HepG2 (cell line): Measurements from ENCODE around the gene BCLAF1. TPM values are rescaled to one million over a fixed set of nuclear protein-coding genes. Genes with fewer than 3 reads are reported as not detected.

ENCODE experiments used
- ATAC-seq: fragments of 200-7000 bp; cut with Tn5 transposase; 3 replicates; pipeline ENCODE4 v1.9.1; 2020; ENCODE audit warnings: mild to moderate bottlenecking, moderate library complexity
- BruUV-seq: library from RNA; stranded (reverse); fragments of 400-500 nt; replicated peaks from 2 replicates; lab custom pipeline; 2021; lab: Mats Ljungman, UMichigan
- CTCF ChIA-PET: fragments of 300-600 bp; formaldehyde crosslinking; extraction: SDS; loops from one replicate; lab custom pipeline; 2021; ENCODE audit warnings: low total read pairs, inconsistent platforms, low intra/inter-chr PET ratio; lab: Yijun Ruan, JAX
- POLR2A ChIA-PET: fragments of 350-600 bp; sonication (Branson Sonifier 250); formaldehyde crosslinking; loops from one replicate; lab custom pipeline; 2020; ENCODE audit warnings: antibody characterized with exemption, inconsistent platforms; lab: Yijun Ruan, JAX
- DNase-seq: peaks from one replicate; pipeline ENCODE4 v3.0.0-alpha.2; 2015; ENCODE audit warnings: low spot score
- FAIRE-seq: peaks from 3 replicates; lab custom pipeline; 2011; peaks lifted over from hg19 to GRCh38; lab: Jason Lieb, UNC
- H2AFZ ChIP-seq: one replicate; pipeline ENCODE4 v1.6.1; 2011; ENCODE audit warnings: low read length, inconsistent platforms
- H3K27ac ChIP-seq: fragments of 300-600 bp; 3 replicates; pipeline ENCODE4 v1.8.0; 2011; ENCODE audit warnings: mixed run types, mild to moderate bottlenecking, mixed read lengths, low read length, inconsistent platforms; ENCODE audit not compliant: insufficient read depth; ENCODE audit errors: extremely low read length
- H3K27me3 ChIP-seq, 2 experiments: fragments of 200-600 bp in 1 of 2; 2 replicates in 1 of 2; 3 replicates in 1 of 2; pipeline versions ENCODE4 v1.6.0 to v1.8.0; 2011; ENCODE audit warnings: low read length in 2 of 2, mild to moderate bottlenecking in 2 of 2, moderate library complexity in 2 of 2, inconsistent platforms in 1 of 2; ENCODE audit not compliant: insufficient read depth in 2 of 2, control insufficient read depth in 1 of 2
- H3K36me3 ChIP-seq, 2 experiments: fragments of 200-600 bp in 1 of 2; replicated peaks in 1 of 2; 2 replicates in 1 of 2; 3 replicates in 1 of 2; pipeline versions ENCODE4 v1.5.1 to v1.8.0; 2011; ENCODE audit warnings: low read length in 2 of 2, inconsistent platforms in 1 of 2; ENCODE audit not compliant: insufficient read depth in 2 of 2, control insufficient read depth in 1 of 2
- H3K4me1 ChIP-seq: 2 replicates; pipeline ENCODE4 v1.5.1; 2012; ENCODE audit warnings: low read length, inconsistent platforms; ENCODE audit not compliant: insufficient read depth
- H3K4me2 ChIP-seq: 2 replicates; pipeline ENCODE4 v1.6.0; 2011; ENCODE audit warnings: low read depth, low read length, inconsistent platforms
- H3K4me3 ChIP-seq, 3 experiments: fragments of 200-600 bp in 1 of 3; sonication (generic), shearing (Covaris generic) in 1 of 3; replicated peaks in 1 of 3; 2 replicates each; pipeline ENCODE4 v1.5.1; 2011 to 2016; ENCODE audit warnings: low read length in 3 of 3, inconsistent platforms in 2 of 3, low read depth in 2 of 3, mild to moderate bottlenecking in 2 of 3, control low read depth in 1 of 3, mixed read lengths in 1 of 3; ENCODE audit not compliant: insufficient read depth in 1 of 3
- H3K79me2 ChIP-seq: one replicate; pipeline ENCODE4 v1.6.1; 2011; ENCODE audit warnings: low read length, inconsistent platforms; ENCODE audit not compliant: insufficient read depth
- H3K9ac ChIP-seq: 2 replicates; pipeline ENCODE4 v1.6.0; 2011; ENCODE audit warnings: mild to moderate bottlenecking, low read depth, low read length, inconsistent platforms; ENCODE audit not compliant: insufficient read depth
- H3K9me3 ChIP-seq: 2 replicates; pipeline ENCODE4 v1.5.1; 2012; ENCODE audit warnings: mild to moderate bottlenecking, low read length
- H4K20me1 ChIP-seq: 2 replicates; pipeline ENCODE4 v1.6.0; 2011; ENCODE audit warnings: inconsistent platforms, mild to moderate bottlenecking, low read length, moderate library complexity; ENCODE audit not compliant: insufficient read depth
- CREB1 ChIP-seq, 2 experiments: fragments of 450-650 bp in 1 of 2; IDR thresholded peaks; 2 replicates each; pipeline ENCODE4 v1.6.1; 2016 to 2017; ENCODE audit warnings: control low read depth in 1 of 2, mild to moderate bottlenecking in 1 of 2, missing compliant biosample characterization in 1 of 2, missing genetic modification characterization in 1 of 2
- ELF3 ChIP-seq: IDR thresholded peaks from 2 replicates; pipeline ENCODE4 v1.6.1; 2016; ENCODE audit warnings: missing genetic modification reagents, missing compliant biosample characterization
- GTF3A ChIP-seq: sonication (generic); formaldehyde crosslinking; conservative IDR thresholded peaks from 2 replicates; pipeline ENCODE4 v1.4.0; 2020; ENCODE audit warnings: mild to moderate bottlenecking, missing genetic modification reagents
- HMG20B ChIP-seq: conservative IDR thresholded peaks from 2 replicates; pipeline ENCODE4 v1.6.1; 2016; ENCODE audit warnings: missing genetic modification reagents, missing compliant biosample characterization
- HNRNPLL ChIP-seq: fragments of 200-400 bp; formaldehyde crosslinking; IDR thresholded peaks from 2 replicates; pipeline ENCODE4 v1.6.1; 2017; ENCODE audit warnings: mild to moderate bottlenecking, low read depth, low read length; ENCODE audit not compliant: poor library complexity, severe bottlenecking
- KAT2B ChIP-seq: fragments of 150-350 bp; IDR thresholded peaks from 2 replicates; pipeline ENCODE4 v1.6.1; 2014; ENCODE audit warnings: low read depth, low read length, borderline replicate concordance
- PHF21A ChIP-seq: sonication (generic); formaldehyde crosslinking; IDR thresholded peaks from 2 replicates; pipeline ENCODE4 v1.5.0; 2020; ENCODE audit warnings: mild to moderate bottlenecking, missing genetic modification reagents
- SKI ChIP-seq: fragments of 450-650 bp; IDR thresholded peaks from one replicate; pipeline ENCODE4 v1.6.1; 2018; ENCODE audit warnings: mild to moderate bottlenecking; ENCODE audit not compliant: partially characterized antibody
- ZBTB21 ChIP-seq: sonication (generic); formaldehyde crosslinking; IDR thresholded peaks from 2 replicates; pipeline ENCODE4 v1.4.0; 2020; ENCODE audit warnings: missing genetic modification reagents
- ZFP82 ChIP-seq: sonication (generic); formaldehyde crosslinking; IDR thresholded peaks from 2 replicates; pipeline ENCODE4 v1.5.1; 2020; ENCODE audit warnings: mild to moderate bottlenecking, missing genetic modification reagents, borderline replicate concordance
- ZFX ChIP-seq: sonication (generic); formaldehyde crosslinking; IDR thresholded peaks from 2 replicates; pipeline ENCODE4 v1.4.0; 2020; ENCODE audit warnings: mild to moderate bottlenecking, low read depth, missing genetic modification reagents, moderate library complexity
- ZNF780A ChIP-seq: sonication (generic); formaldehyde crosslinking; IDR thresholded peaks from 2 replicates; pipeline ENCODE4 v1.8.0; 2022; ENCODE audit warnings: mild to moderate bottlenecking, missing genetic modification reagents, moderate library complexity
- WGBS: methylation state at CpG from one replicate; pipeline ENCODE4 v1.1.6; 2017; ENCODE audit warnings: low lambda C conversion rate; 5-methylcytosine and 5-hydroxymethylcytosine counted together
- in situ Hi-C: cut with HindIII; loops from 2 replicates; pipeline ENCODE4 v1.10.0; 2017; ENCODE audit warnings: low pct_unique_long_range_greater_than_20kb; ENCODE audit not compliant: extremely low pct_ligation_motif_present
- intact Hi-C: fragments of 100-400 bp; cut with micrococcal nuclease; formaldehyde crosslinking; loops from one replicate; pipeline ENCODE4 v1.10.0; 2022; ENCODE audit not compliant: unreplicated experiment
- polyA plus RNA-seq, 8 experiments: library from polyadenylated mRNA; depleted of rRNA in 3 of 8; stranded (reverse) in 7 of 8; unstranded in 1 of 8; fragments of >200 nt; fragmentation: Illumina TruSeq in 4 of 8; extraction: Trizol in 4 of 8; gene quantifications; 2 replicates each; pipeline versions ENCODE4 v1.2.1 to v1.2.3, GENCODE V29; 2011 to 2016; ENCODE audit warnings: low read depth in 4 of 8, missing spikeins in 1 of 8, mixed read lengths in 1 of 8; ENCODE audit not compliant: insufficient read depth in 1 of 8
- total RNA-seq, 5 experiments: library from RNA; depleted of rRNA; stranded (reverse); fragments of >200 nt; fragmentation: Illumina TruSeq; extraction: Trizol; gene quantifications; 2 replicates each; pipeline ENCODE4 v1.2.3, GENCODE V29; 2016; ENCODE audit warnings: low read depth in 1 of 5
- TF ChIP-seq, protein P1 (sequence below): sonication (generic); formaldehyde crosslinking; IDR thresholded peaks from 2 replicates; pipeline ENCODE4 v1.4.0; 2020; ENCODE audit warnings: missing genetic modification reagents, borderline replicate concordance
- TF ChIP-seq, protein P2 (sequence below): sonication (generic); formaldehyde crosslinking; IDR thresholded peaks from 2 replicates; pipeline ENCODE4 v1.4.0; 2020; ENCODE audit warnings: mild to moderate bottlenecking, missing genetic modification reagents
- TF ChIP-seq, protein P3 (sequence below): sonication (generic); formaldehyde crosslinking; IDR thresholded peaks from 2 replicates; pipeline ENCODE4 v1.9.0; 2021; ENCODE audit warnings: mild to moderate bottlenecking, missing genetic modification reagents

Gene BCLAF1
- total and polyA plus RNA-seq, 2 of the 13 experiments (the other 11 are each of a cell fraction or from before 2014, with no cell fraction given) = 55.3 to 292 TPM

DNA sequence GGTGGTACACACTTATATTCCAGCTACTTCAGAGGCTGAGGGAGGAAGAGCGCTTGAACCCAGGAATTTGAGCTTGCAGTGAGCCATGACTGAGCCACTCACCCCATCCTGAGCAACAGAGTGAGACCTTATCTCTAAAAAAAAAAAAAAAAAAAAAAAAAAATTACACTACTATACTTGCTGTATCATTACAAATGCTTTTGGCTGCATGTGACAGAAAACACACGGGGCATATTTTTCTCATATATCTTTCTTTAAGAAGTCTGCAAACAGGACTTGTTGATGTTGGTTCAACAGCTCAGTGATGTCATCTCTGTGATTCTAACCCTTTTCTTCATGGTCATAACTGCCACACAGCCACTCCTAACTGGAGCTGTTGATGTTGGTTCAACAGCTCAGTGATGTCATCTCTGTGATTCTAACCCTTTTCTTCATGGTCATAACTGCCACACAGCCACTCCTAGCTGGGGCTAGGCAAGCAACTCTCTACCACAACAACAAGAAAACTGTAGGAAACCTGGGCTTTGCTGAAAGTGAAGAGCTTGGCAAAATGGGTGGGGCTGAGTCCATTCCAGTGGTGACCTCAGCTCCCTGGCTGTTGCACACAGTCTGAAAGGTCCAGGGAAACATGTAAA, 59.3 kb downstream of the BCLAF1 start:
- no peaks in the 10 kb centered on the region for H3K79me2 ChIP-seq
- WGBS = 95% methylated on average over 2 of the region's 2 CpGs
- intact Hi-C loops = no loop called here
- no peak overlapping the region for H2AFZ ChIP-seq
- no peak overlapping the region for H3K4me3 ChIP-seq
- H4K20me1 ChIP-seq = no peaks in the 10 kb centered on the region
- ATAC-seq (peak; percentile 6; the same call in 1 of the 3 replicates), DNase-seq (no peak), FAIRE-seq (peak; percentile 18)
- in situ Hi-C loops = no loop called here
- no peaks in the 10 kb centered on the region for H3K9me3 ChIP-seq
- no peaks in the 10 kb centered on the region; a peak in 2 of 5 replicates for H3K27me3 ChIP-seq
- no peaks in the 10 kb centered on the region for H3K36me3 ChIP-seq
- no TSS peak for BruUV-seq
- H3K4me2 ChIP-seq = no peak overlapping the region
- H3K27ac ChIP-seq = no peak overlapping the region
- CTCF ChIA-PET = no interaction called here
- POLR2A ChIA-PET = interaction anchor here (0.8 to 1.6 kb wide), 2 partner anchors 24 to 59 kb away, joined by 4 to 6 read pairs; partner anchors contain the start of gene BCLAF1
- no peak overlapping the region for H3K9ac ChIP-seq
- peaks cover 30% of the 10 kb centered on the region for H3K4me1 ChIP-seq
- peak; percentile 78 for TF ChIP-seq CREB1 (IDR thresholded peaks at IDR 0.05)
- no peak for TF ChIP-seq CREB1 (CRISPR knock-in tag; IDR thresholded peaks at IDR 0.05)
- peak; percentile 83 for TF ChIP-seq ZBTB21 (CRISPR knock-in tag)
- no peak for TF ChIP-seq KAT2B
- no peak for TF ChIP-seq PHF21A (CRISPR knock-in tag)
- no peak for TF ChIP-seq SKI
- TF ChIP-seq, protein P1, sequence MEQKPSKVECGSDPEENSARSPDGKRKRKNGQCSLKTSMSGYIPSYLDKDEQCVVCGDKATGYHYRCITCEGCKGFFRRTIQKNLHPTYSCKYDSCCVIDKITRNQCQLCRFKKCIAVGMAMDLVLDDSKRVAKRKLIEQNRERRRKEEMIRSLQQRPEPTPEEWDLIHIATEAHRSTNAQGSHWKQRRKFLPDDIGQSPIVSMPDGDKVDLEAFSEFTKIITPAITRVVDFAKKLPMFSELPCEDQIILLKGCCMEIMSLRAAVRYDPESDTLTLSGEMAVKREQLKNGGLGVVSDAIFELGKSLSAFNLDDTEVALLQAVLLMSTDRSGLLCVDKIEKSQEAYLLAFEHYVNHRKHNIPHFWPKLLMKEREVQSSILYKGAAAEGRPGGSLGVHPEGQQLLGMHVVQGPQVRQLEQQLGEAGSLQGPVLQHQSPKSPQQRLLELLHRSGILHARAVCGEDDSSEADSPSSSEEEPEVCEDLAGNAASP = no peak
- TF ChIP-seq, protein P2, sequence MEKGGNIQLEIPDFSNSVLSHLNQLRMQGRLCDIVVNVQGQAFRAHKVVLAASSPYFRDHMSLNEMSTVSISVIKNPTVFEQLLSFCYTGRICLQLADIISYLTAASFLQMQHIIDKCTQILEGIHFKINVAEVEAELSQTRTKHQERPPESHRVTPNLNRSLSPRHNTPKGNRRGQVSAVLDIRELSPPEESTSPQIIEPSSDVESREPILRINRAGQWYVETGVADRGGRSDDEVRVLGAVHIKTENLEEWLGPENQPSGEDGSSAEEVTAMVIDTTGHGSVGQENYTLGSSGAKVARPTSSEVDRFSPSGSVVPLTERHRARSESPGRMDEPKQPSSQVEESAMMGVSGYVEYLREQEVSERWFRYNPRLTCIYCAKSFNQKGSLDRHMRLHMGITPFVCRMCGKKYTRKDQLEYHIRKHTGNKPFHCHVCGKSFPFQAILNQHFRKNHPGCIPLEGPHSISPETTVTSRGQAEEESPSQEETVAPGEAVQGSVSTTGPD = no peak
- no peak for TF ChIP-seq HMG20B (CRISPR knock-in tag)
- no peak for TF ChIP-seq ZFP82 (CRISPR knock-in tag)
- TF ChIP-seq ZNF780A (CRISPR knock-in tag) = no peak
- TF ChIP-seq ZFX = no peak
- TF ChIP-seq GTF3A (CRISPR knock-in tag) = no peak
- TF ChIP-seq ELF3 (CRISPR knock-in tag) = no peak
- TF ChIP-seq, protein P3, sequence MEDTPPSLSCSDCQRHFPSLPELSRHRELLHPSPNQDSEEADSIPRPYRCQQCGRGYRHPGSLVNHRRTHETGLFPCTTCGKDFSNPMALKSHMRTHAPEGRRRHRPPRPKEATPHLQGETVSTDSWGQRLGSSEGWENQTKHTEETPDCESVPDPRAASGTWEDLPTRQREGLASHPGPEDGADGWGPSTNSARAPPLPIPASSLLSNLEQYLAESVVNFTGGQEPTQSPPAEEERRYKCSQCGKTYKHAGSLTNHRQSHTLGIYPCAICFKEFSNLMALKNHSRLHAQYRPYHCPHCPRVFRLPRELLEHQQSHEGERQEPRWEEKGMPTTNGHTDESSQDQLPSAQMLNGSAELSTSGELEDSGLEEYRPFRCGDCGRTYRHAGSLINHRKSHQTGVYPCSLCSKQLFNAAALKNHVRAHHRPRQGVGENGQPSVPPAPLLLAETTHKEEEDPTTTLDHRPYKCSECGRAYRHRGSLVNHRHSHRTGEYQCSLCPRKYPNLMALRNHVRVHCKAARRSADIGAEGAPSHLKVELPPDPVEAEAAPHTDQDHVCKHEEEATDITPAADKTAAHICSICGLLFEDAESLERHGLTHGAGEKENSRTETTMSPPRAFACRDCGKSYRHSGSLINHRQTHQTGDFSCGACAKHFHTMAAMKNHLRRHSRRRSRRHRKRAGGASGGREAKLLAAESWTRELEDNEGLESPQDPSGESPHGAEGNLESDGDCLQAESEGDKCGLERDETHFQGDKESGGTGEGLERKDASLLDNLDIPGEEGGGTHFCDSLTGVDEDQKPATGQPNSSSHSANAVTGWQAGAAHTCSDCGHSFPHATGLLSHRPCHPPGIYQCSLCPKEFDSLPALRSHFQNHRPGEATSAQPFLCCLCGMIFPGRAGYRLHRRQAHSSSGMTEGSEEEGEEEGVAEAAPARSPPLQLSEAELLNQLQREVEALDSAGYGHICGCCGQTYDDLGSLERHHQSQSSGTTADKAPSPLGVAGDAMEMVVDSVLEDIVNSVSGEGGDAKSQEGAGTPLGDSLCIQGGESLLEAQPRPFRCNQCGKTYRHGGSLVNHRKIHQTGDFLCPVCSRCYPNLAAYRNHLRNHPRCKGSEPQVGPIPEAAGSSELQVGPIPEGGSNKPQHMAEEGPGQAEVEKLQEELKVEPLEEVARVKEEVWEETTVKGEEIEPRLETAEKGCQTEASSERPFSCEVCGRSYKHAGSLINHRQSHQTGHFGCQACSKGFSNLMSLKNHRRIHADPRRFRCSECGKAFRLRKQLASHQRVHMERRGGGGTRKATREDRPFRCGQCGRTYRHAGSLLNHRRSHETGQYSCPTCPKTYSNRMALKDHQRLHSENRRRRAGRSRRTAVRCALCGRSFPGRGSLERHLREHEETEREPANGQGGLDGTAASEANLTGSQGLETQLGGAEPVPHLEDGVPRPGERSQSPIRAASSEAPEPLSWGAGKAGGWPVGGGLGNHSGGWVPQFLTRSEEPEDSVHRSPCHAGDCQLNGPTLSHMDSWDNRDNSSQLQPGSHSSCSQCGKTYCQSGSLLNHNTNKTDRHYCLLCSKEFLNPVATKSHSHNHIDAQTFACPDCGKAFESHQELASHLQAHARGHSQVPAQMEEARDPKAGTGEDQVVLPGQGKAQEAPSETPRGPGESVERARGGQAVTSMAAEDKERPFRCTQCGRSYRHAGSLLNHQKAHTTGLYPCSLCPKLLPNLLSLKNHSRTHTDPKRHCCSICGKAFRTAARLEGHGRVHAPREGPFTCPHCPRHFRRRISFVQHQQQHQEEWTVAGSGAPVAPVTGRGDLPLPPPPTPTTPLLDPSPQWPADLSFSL (CRISPR knock-in tag) = no peak
- TF ChIP-seq HNRNPLL = no peak
